GM18867 (cell line): ENCODE measurements around the gene NEAT1.

Experiments used
- ATAC-seq: cut with Tn5 transposase; IDR thresholded peaks from one replicate; pipeline ENCODE4 v1.9.1; 2021; ENCODE audit warnings: mild to moderate bottlenecking, moderate library complexity; ENCODE audit not compliant: unreplicated experiment

The NEAT1 gene

GRCh38 chr11:65422633-65423515, at the start of gene NEAT1:
Gene NEAT1, plus strand, starts transcription at chr11:65422798.
- ATAC-seq: no peak

- no peak for ATAC-seq
Measured at GRCh38 chr11:65373839-65374580, 48.6 kb upstream of the NEAT1 start.

GRCh38 chr11:65375012-65375411, 47.6 kb upstream of the NEAT1 start:
- no peak for ATAC-seq

- no peak for ATAC-seq
Measured at GRCh38 chr11:65376138-65376713, 46.4 kb upstream of the NEAT1 start.

- no peak for ATAC-seq
Measured at GRCh38 chr11:65377036-65377435, 45.6 kb upstream of the NEAT1 start.

- no peak for ATAC-seq
Measured at GRCh38 chr11:65377777-65378176, 44.8 kb upstream of the NEAT1 start.

GRCh38 chr11:65378208-65378927, 44.2 kb upstream of the NEAT1 start:
- no peak for ATAC-seq

- ATAC-seq: no peak
Measured at GRCh38 chr11:65378928-65379638, 43.5 kb upstream of the NEAT1 start.

GRCh38 chr11:65379698-65380459, 42.7 kb upstream of the NEAT1 start:
- ATAC-seq: no peak

GRCh38 chr11:65380460-65381119, 42.0 kb upstream of the NEAT1 start:
- no peak for ATAC-seq

GRCh38 chr11:65381716-65382032, 40.9 kb upstream of the NEAT1 start:
- ATAC-seq: peak; percentile 5

GRCh38 chr11:65382033-65382803, 40.4 kb upstream of the NEAT1 start, which contains the start of gene SLC25A45:
Gene SLC25A45, minus strand, starts transcription at chr11:65382646. Its CDS starts 695 bp downstream, at chr11:65381951.
- ATAC-seq: peak; percentile 65

GRCh38 chr11:65382804-65383368, 39.7 kb upstream of the NEAT1 start:
- ATAC-seq: no peak

- no peak for ATAC-seq
Measured at GRCh38 chr11:65383778-65384177, 38.8 kb upstream of the NEAT1 start.

- no peak for ATAC-seq
Measured at GRCh38 chr11:65384301-65384889, 38.2 kb upstream of the NEAT1 start.

- ATAC-seq: peak; percentile 37
Measured at GRCh38 chr11:65386307-65387140, 36.1 kb upstream of the NEAT1 start, which contains the start of gene FRMD8. Gene FRMD8, plus strand, starts transcription at chr11:65386637. Its CDS starts 400 bp downstream, at chr11:65387037.

GRCh38 chr11:65388731-65389130, 33.9 kb upstream of the NEAT1 start:
- ATAC-seq: no peak
